HUDEP-2 (cell line): ENCODE data around the gene STAT5B.

Experiments used
- DNase-seq, 76 experiments: peaks; one replicate each; lab custom pipeline; 2025; ENCODE audit not compliant: unreplicated experiment in 76 of 76; lab: John Stamatoyannopoulos, UW

STAT5B gene

GRCh38 chr17:42183741-42184711 lies 92.2 kb downstream of the STAT5B start:
- peak in 67 of 76 experiments; percentile 11 to 85 (median 61) for DNase-seq

GRCh38 chr17:42182927-42183734 lies 93.1 kb downstream of the STAT5B start:
- DNase-seq, result peak in 6 of 76 experiments; percentile 13 to 33 (median 19)

- DNase-seq, result no peak
Observed at GRCh38 chr17:42181851-42182207, 94.4 kb downstream of the STAT5B start.

GRCh38 chr17:42180922-42181850 lies 95.0 kb downstream of the STAT5B start, which contains the start of gene KCNH4:
KCNH4 (minus strand) TSS chr17:42181142; CDS start chr17:42180945, 197 bp downstream.
- peak in 73 of 76 experiments; percentile 49 to 92 (median 85) for DNase-seq

- peak in 1 of 76 experiments; percentile 38 for DNase-seq
Observed at GRCh38 chr17:42180411-42180921, 95.7 kb downstream of the STAT5B start.

GRCh38 chr17:42179911-42180410 lies 96.2 kb downstream of the STAT5B start:
- peak in 22 of 76 experiments; percentile 3 to 58 (median 24) for DNase-seq

GRCh38 chr17:42179335-42179734 lies 96.9 kb downstream of the STAT5B start:
- no peak for DNase-seq

- no peak for DNase-seq
Observed at GRCh38 chr17:42178817-42179216, 97.4 kb downstream of the STAT5B start.

GRCh38 chr17:42177684-42178083 lies 98.5 kb downstream of the STAT5B start:
- no peak for DNase-seq

- no peak for DNase-seq
Observed at GRCh38 chr17:42174126-42174783, 101.9 kb downstream of the STAT5B start.

GRCh38 chr17:42171831-42172230 lies 104.4 kb downstream of the STAT5B start:
- no peak for DNase-seq

GRCh38 chr17:42169351-42169750 lies 106.8 kb downstream of the STAT5B start:
- DNase-seq, result no peak

- DNase-seq, result no peak
Observed at GRCh38 chr17:42167807-42168206, 108.4 kb downstream of the STAT5B start.

GRCh38 chr17:42166196-42166763 lies 109.9 kb downstream of the STAT5B start:
- no peak for DNase-seq

- no peak for DNase-seq
Observed at GRCh38 chr17:42165751-42166150, 110.4 kb downstream of the STAT5B start.

- DNase-seq, result no peak
Observed at GRCh38 chr17:42163696-42164407, 112.3 kb downstream of the STAT5B start.

- DNase-seq, result peak in 41 of 76 experiments; percentile 4 to 60 (median 34)
Observed at GRCh38 chr17:42163113-42163512, 113.1 kb downstream of the STAT5B start.

GRCh38 chr17:42160531-42160910 lies 115.7 kb downstream of the STAT5B start:
- no peak for DNase-seq
